IMR-90 (cell line): ENCODE data around the gene CYP19A1. TPM values are rescaled to one million over a fixed set of nuclear protein-coding genes. Genes with fewer than 3 reads are reported as not detected.

Experiments
- ATAC-seq: fragments of 200-7000 bp; cut with Tn5 transposase; 2 replicates; pipeline ENCODE4 v1.9.1; 2020; ENCODE audit warnings: low read depth, mild to moderate bottlenecking, moderate library complexity
- BruUV-seq: library from RNA; stranded (reverse); fragments of 400-500 nt; replicated peaks from 2 replicates; lab custom pipeline; 2021; lab: Mats Ljungman, UMichigan
- CTCF ChIA-PET: fragments of 300-600 bp; formaldehyde crosslinking; extraction: SDS; loops from one replicate; lab custom pipeline; 2021; ENCODE audit warnings: antibody characterized with exemption; lab: Yijun Ruan, JAX
- POLR2A ChIA-PET: fragments of 300-600 bp; sonication (Branson Sonifier 250); formaldehyde crosslinking; loops from one replicate; lab custom pipeline; 2022; ENCODE audit warnings: antibody characterized with exemption; ENCODE audit not compliant: unreplicated experiment; lab: Charles Lee
- DNase-seq: peaks from one replicate; pipeline ENCODE4 v3.0.0; 2013
- H2AFZ ChIP-seq: replicated peaks from 2 replicates; pipeline ENCODE3; 2013; ENCODE audit warnings: low read length, mild to moderate bottlenecking; ENCODE audit not compliant: poor library complexity
- H2AK5ac ChIP-seq: 2 replicates; pipeline ENCODE4 v1.6.1; 2013; ENCODE audit warnings: low read depth, low read length, inconsistent platforms
- H2AK9ac ChIP-seq: replicated peaks from 2 replicates; pipeline ENCODE3; 2013; ENCODE audit warnings: mild to moderate bottlenecking, low read depth, low read length, moderate library complexity; ENCODE audit not compliant: poor library complexity
- H2BK120ac ChIP-seq: 2 replicates; pipeline ENCODE4 v1.6.1; 2013; ENCODE audit warnings: low read depth, low read length, inconsistent platforms
- H2BK15ac ChIP-seq: 3 replicates; pipeline ENCODE4 v1.6.1; 2013; ENCODE audit warnings: low read depth, low read length, inconsistent platforms
- H2BK20ac ChIP-seq: 2 replicates; pipeline ENCODE4 v1.6.1; 2013; ENCODE audit warnings: low read depth, mild to moderate bottlenecking, inconsistent platforms, low read length, moderate library complexity
- H2BK5ac ChIP-seq: 2 replicates; pipeline ENCODE4 v1.6.1; 2013; ENCODE audit warnings: mild to moderate bottlenecking, low read depth, low read length, inconsistent platforms; ENCODE audit not compliant: poor library complexity, severe bottlenecking
- H3K14ac ChIP-seq: replicated peaks from 2 replicates; pipeline ENCODE4 v1.6.1; 2013; ENCODE audit warnings: low read depth, low read length, inconsistent platforms
- H3K18ac ChIP-seq: 2 replicates; pipeline ENCODE4 v1.6.1; 2013; ENCODE audit warnings: low read depth, low read length, control low read depth
- H3K23ac ChIP-seq: 2 replicates; pipeline ENCODE4 v1.6.1; 2013; ENCODE audit warnings: low read depth, low read length, inconsistent platforms
- H3K27ac ChIP-seq: 2 replicates; pipeline ENCODE4 v1.5.1; 2013; ENCODE audit warnings: mild to moderate bottlenecking, control low read depth, low read length; ENCODE audit not compliant: insufficient read depth
- H3K27me3 ChIP-seq: 2 replicates; pipeline ENCODE4 v1.6.1; 2013; ENCODE audit warnings: low read length; ENCODE audit not compliant: control insufficient read depth, insufficient read depth
- H3K36me3 ChIP-seq: 2 replicates; pipeline ENCODE4 v1.6.1; 2013; ENCODE audit warnings: low read length, mixed read lengths; ENCODE audit not compliant: control insufficient read depth, insufficient read depth
- H3K4ac ChIP-seq: 2 replicates; pipeline ENCODE4 v1.6.1; 2013; ENCODE audit warnings: low read depth, low read length, inconsistent platforms
- H3K4me1 ChIP-seq: 2 replicates; pipeline ENCODE4 v1.6.1; 2013; ENCODE audit warnings: low read length, mixed read lengths; ENCODE audit not compliant: control insufficient read depth, insufficient read depth
- H3K4me2 ChIP-seq: 2 replicates; pipeline ENCODE4 v1.6.1; 2013; ENCODE audit warnings: low read depth, mild to moderate bottlenecking, control low read depth, low read length, moderate library complexity
- H3K4me3 ChIP-seq: 2 replicates; pipeline ENCODE4 v1.5.1; 2013; ENCODE audit warnings: low read depth, mild to moderate bottlenecking, control low read depth, low read length, moderate library complexity; ENCODE audit not compliant: insufficient read depth
- H3K56ac ChIP-seq: 2 replicates; pipeline ENCODE4 v1.6.1; 2013; ENCODE audit warnings: low read length, inconsistent platforms; ENCODE audit not compliant: insufficient read depth; ENCODE audit errors: extremely low read depth
- H3K79me1 ChIP-seq, 2 experiments: 2 replicates each; pipeline ENCODE4 v1.6.1; 2013; ENCODE audit warnings: low read length in 2 of 2, inconsistent platforms in 1 of 2, low read depth in 1 of 2
- H3K9ac ChIP-seq: 2 replicates; pipeline ENCODE4 v1.6.1; 2013; ENCODE audit warnings: low read depth, low read length, control low read depth
- H3K9me1 ChIP-seq: 2 replicates; pipeline ENCODE4 v1.6.1; 2013; ENCODE audit warnings: low read length, inconsistent platforms; ENCODE audit not compliant: insufficient read depth
- H3K9me3 ChIP-seq: 2 replicates; pipeline ENCODE4 v1.6.1; 2013; ENCODE audit warnings: low read length; ENCODE audit not compliant: control insufficient read depth, insufficient read depth
- H4K20me1 ChIP-seq: 2 replicates; pipeline ENCODE4 v1.6.1; 2013; ENCODE audit warnings: low read length, inconsistent platforms; ENCODE audit not compliant: insufficient read depth
- H4K5ac ChIP-seq: 2 replicates; pipeline ENCODE4 v1.6.1; 2013; ENCODE audit warnings: mild to moderate bottlenecking, low read depth, low read length, control low read depth
- H4K8ac ChIP-seq, 2 experiments: 2 replicates each; pipeline ENCODE4 v1.6.1; 2013; ENCODE audit warnings: low read depth in 2 of 2, low read length in 2 of 2, control low read depth in 1 of 2, inconsistent platforms in 1 of 2
- H4K91ac ChIP-seq: 2 replicates; pipeline ENCODE4 v1.6.1; 2013; ENCODE audit warnings: low read depth, low read length, inconsistent platforms; ENCODE audit not compliant: insufficient read depth
- BHLHE40 ChIP-seq: fragments of 150-350 bp; IDR thresholded peaks from 2 replicates; pipeline ENCODE4 v1.6.1; 2016; ENCODE audit warnings: mild to moderate bottlenecking, low read depth, low read length
- CHD1 ChIP-seq: IDR thresholded peaks from 2 replicates; pipeline ENCODE4 v1.6.1; 2012; ENCODE audit warnings: low read depth, low read length, improper control_type of control experiment
- MAFK ChIP-seq: IDR thresholded peaks from 2 replicates; pipeline ENCODE4 v1.6.1; 2012; ENCODE audit warnings: low read depth, low read length, improper control_type of control experiment
- WGBS, 2 experiments: methylation state at CpG; one replicate each; pipeline versions ENCODE4 v1.1.5 to v1.1.7; 2013; ENCODE audit warnings: missing lambda C conversion rate in 2 of 2; ENCODE audit not compliant: insufficient read length in 1 of 2; ENCODE audit errors: extremely low coverage in 2 of 2; 5-methylcytosine and 5-hydroxymethylcytosine counted together
- dilution Hi-C: fragments of 300-500 bp; cut with HindIII; formaldehyde crosslinking; loops from one replicate; pipeline ENCODE4 v1.14.3; 2018; ENCODE audit warnings: low sequenced_read_pairs; ENCODE audit not compliant: unreplicated experiment
- in situ Hi-C: fragments of 300-500 bp; cut with MboI; formaldehyde crosslinking; loops from 3 replicates; pipeline ENCODE4 v1.14.3; 2019; ENCODE audit warnings: low sequenced_read_pairs, inconsistent platforms, mixed read lengths
- intact Hi-C: fragments of 100-400 bp; cut with micrococcal nuclease; formaldehyde crosslinking; loops from 2 replicates; pipeline ENCODE4 v1.10.0; 2022
- polyA plus RNA-seq, 3 experiments: library from polyadenylated mRNA; depleted of rRNA; stranded (reverse); fragments of >200 nt; gene quantifications; 2 replicates each; pipeline ENCODE4 v1.2.3, GENCODE V29; 2012; ENCODE audit warnings: low replicate concordance in 1 of 3
- total RNA-seq: library from RNA; depleted of rRNA; stranded (reverse); fragments of >200 nt; gene quantifications from 2 replicates; pipeline ENCODE4 v1.2.3, GENCODE V29; 2012
- TF ChIP-seq, protein P1 (sequence below): fragments of 150-350 bp; IDR thresholded peaks from 2 replicates; pipeline ENCODE4 v1.6.1; 2017; ENCODE audit warnings: mild to moderate bottlenecking, antibody characterized with exemption, low read length, low read depth

The CYP19A1 gene
- total and polyA plus RNA-seq, 2 of the 4 experiments (the other 2 are of a cell fraction): not detected

GRCh38 chr15:51327081-51327480 is 11.3 kb downstream of the CYP19A1 start:
- Histone ChIP-seq H3K4me2 (no peak overlapping the region), H3K23ac (no peak overlapping the region), H3K9me1 (no peaks in the 10 kb centered on the region), H3K79me1 (no peaks in the 10 kb centered on the region), H2BK20ac (no peak overlapping the region), H4K8ac (no peak overlapping the region), H3K27me3 (peaks cover 10% of the 10 kb centered on the region), H2BK120ac (no peak overlapping the region), H2AK5ac (no peak overlapping the region), H3K4ac (no peak overlapping the region), H3K4me3 (no peak overlapping the region), H2AK9ac (no peak overlapping the region), H3K27ac (no peak overlapping the region), H3K56ac (no peak overlapping the region), H3K18ac (no peak overlapping the region), H2BK5ac (no peak overlapping the region), H3K36me3 (no peaks in the 10 kb centered on the region), H2AFZ (no peak overlapping the region), H3K9ac (no peak overlapping the region), H2BK15ac (no peak overlapping the region), H3K4me1 (peaks cover 4% of the 10 kb centered on the region; the same call in 1 of the 2 replicates), H4K91ac (no peak overlapping the region), H3K9me3 (no peaks in the 10 kb centered on the region), H3K14ac (no peak overlapping the region), H4K20me1 (no peaks in the 10 kb centered on the region), H4K5ac (no peak overlapping the region)
- ATAC-seq: no peak
- intact Hi-C loops (no loop called here), in situ Hi-C loops (no loop called here), dilution Hi-C loops (no loop called here)
- ChIA-PET POLR2A (no interaction called here), CTCF (no interaction called here)
- TF ChIP-seq BHLHE40 (no peak), CHD1 (no peak), MAFK (no peak)
- TF ChIP-seq, protein P1, sequence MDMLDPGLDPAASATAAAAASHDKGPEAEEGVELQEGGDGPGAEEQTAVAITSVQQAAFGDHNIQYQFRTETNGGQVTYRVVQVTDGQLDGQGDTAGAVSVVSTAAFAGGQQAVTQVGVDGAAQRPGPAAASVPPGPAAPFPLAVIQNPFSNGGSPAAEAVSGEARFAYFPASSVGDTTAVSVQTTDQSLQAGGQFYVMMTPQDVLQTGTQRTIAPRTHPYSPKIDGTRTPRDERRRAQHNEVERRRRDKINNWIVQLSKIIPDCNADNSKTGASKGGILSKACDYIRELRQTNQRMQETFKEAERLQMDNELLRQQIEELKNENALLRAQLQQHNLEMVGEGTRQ: no peak
- BruUV-seq: no TSS peak
- no CpG with 5 or more reads among the region's 2 CpGs for WGBS, 2 experiments
- no peak for DNase-seq
